Testis (tissue), 2 donors: ENCODE measurements around the gene TBC1D17.

ENCODE experiments used
- POLR2A ChIP-seq: fragments of 450-650 bp; IDR thresholded peaks from one replicate; pipeline ENCODE4 v1.6.1; 2017; ENCODE audit warnings: antibody characterized with exemption, mild to moderate bottlenecking, moderate library complexity
- TF ChIP-seq, protein P1 (sequence below), 3 experiments: fragments of 450-650 bp in 2 of 3; fragments of 200-600 bp in 1 of 3; sonication (generic) in 1 of 3; IDR thresholded peaks; one replicate each; pipeline ENCODE4 v1.5.1; 2016 to 2019; ENCODE audit warnings: antibody characterized with exemption in 3 of 3, mild to moderate bottlenecking in 2 of 3, moderate library complexity in 1 of 3

DNA sequence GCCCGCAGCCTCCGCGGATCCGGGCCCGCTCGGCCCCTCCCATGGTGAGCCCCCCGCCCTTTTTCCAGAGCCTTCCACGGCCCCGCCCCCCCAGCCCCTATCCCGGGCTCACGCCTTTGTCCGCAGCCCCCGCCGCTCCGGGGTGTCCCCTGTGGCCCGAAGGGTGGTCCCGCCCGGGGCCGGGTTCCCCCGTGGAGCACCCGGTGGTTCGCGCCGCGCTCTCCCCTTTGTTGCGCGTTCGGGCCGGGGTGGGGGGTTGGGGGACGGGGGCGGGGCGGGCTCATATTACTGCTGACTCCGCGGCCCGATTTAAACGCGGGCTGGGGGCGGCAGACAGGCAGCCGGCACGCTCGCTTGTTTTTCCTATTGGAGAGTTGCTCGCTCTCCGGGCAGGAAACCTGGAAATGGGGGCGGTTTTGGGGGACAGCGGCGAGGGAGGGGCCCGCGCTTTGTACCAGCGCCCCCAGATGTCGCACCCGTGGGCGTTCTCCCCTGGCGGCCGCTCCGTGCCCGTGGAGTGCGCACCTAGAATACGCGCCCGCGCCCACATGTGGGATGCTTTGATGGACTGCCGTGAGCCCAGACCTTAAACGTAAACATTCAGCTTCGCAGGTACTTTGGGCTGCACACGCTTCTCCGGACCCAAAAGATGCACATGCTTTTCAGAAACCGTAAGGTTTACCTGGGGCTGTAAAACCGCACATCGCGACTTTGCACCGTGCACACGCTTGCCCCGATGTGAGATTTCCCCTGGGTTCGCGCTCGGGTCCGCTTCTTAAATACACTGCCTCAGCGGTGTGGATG, 25.8 kb upstream of the TBC1D17 start:
- TF ChIP-seq, protein P1, sequence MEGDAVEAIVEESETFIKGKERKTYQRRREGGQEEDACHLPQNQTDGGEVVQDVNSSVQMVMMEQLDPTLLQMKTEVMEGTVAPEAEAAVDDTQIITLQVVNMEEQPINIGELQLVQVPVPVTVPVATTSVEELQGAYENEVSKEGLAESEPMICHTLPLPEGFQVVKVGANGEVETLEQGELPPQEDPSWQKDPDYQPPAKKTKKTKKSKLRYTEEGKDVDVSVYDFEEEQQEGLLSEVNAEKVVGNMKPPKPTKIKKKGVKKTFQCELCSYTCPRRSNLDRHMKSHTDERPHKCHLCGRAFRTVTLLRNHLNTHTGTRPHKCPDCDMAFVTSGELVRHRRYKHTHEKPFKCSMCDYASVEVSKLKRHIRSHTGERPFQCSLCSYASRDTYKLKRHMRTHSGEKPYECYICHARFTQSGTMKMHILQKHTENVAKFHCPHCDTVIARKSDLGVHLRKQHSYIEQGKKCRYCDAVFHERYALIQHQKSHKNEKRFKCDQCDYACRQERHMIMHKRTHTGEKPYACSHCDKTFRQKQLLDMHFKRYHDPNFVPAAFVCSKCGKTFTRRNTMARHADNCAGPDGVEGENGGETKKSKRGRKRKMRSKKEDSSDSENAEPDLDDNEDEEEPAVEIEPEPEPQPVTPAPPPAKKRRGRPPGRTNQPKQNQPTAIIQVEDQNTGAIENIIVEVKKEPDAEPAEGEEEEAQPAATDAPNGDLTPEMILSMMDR (IDR thresholded peaks at IDR 0.05): no peak
- no peak for TF ChIP-seq POLR2A
